ENCODE data around the gene SMAD4.

SMAD4 gene

DNA sequence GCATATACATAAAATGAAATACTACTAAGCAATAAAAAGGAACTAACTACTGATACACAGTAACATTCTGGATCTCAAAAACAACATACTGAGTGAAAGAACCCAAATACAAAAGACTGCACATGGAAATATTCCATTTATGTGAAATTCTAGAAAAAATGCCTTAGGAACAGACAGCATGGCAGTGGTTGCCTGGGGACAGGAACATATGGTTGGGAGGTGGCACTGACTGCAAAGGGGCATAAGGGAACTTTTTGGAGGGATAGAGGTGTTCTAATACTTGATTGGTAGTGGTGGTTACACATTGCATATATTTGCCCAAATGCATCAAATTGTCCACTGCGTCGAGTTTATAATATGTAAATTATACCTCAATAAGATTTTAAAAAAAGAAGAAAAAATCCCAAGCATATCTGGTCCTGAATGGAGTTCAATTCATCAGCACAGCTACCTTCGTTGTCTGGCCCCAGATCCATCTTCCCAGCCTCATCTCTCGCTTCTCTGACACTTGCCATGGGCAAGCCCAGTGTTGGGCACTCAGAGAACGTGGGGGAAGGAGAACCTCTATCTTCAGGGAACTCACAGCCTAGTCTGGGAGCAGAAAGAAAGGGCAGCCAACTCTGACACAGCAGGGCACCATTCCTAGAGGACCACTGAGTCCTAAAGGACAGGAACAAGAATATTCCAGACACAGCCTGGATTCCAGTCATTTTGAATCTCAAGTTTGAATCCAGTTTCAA is 8.6 kb upstream of the SMAD4 start:
- H3K27ac ChIP-seq (ENCODE audit: low read depth, low read length), result no peak overlapping the region
- no peaks in the 10 kb centered on the region for H3K9me3 ChIP-seq (ENCODE audit: control insufficient read depth, insufficient read depth, low read depth, low read length)
- no peaks in the 10 kb centered on the region for H3K27me3 ChIP-seq (ENCODE audit: control insufficient read depth, insufficient read depth, low read length)
- H3K4me1 ChIP-seq (ENCODE audit: control insufficient read depth, insufficient read depth, low read length), result peaks cover 13% of the 10 kb centered on the region
- H3K36me3 ChIP-seq (ENCODE audit: control insufficient read depth, insufficient read depth, low read length), result peaks cover 3% of the 10 kb centered on the region
- no peak overlapping the region for H3K9ac ChIP-seq (ENCODE audit: low read length)
- H3K4me3 ChIP-seq (ENCODE audit: low read depth, low read length), result no peak overlapping the region

- Histone ChIP-seq H3K36me3 (ENCODE audit: control insufficient read depth, insufficient read depth, low read length) (peaks cover 3% of the 10 kb centered on the region), H3K27me3 (ENCODE audit: control insufficient read depth, insufficient read depth, low read length) (no peaks in the 10 kb centered on the region), H3K9me3 (ENCODE audit: control insufficient read depth, insufficient read depth, low read depth, low read length) (no peaks in the 10 kb centered on the region), H3K9ac (ENCODE audit: low read length) (no peak overlapping the region), H3K4me1 (ENCODE audit: control insufficient read depth, insufficient read depth, low read length) (peaks cover 17% of the 10 kb centered on the region), H3K27ac (ENCODE audit: low read depth, low read length) (no peak overlapping the region), H3K4me3 (ENCODE audit: low read depth, low read length) (no peak overlapping the region)
Observed at GRCh38 chr18:51025512-51025911, 4.5 kb upstream of the SMAD4 start.

DNA sequence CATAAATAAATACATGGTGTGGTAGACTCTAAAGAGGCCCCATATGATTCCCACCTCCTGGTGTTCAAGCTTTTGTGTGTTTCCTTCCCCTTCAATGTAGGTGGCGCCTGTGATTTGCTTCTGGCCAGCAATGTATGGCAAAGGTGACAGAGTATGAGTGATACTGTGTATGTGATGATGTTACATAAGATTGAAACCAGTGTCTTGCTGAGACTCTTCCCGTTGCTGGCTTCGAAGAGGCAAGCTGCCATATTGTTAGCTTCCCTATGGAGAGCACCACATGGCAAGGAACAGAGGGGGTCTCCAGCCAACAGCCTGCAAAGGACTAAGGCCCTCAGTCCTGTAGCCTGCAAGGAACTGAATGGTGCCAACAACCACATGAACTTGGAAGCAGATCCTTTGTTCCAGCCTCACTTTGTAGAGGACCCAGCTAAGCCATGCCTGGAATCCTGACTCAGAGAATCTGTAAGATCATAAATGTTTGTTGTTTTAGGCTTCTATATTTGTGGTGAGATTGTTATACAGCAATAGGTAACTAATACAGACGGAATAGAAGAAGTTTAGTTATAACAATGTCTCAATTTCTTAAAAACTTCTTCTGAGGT is 1.7 kb upstream of the SMAD4 start:
- Histone ChIP-seq H3K4me3 (ENCODE audit: low read depth, low read length) (peak overlapping the region; percentile 19; the same call in 1 of the 2 replicates), H3K27me3 (ENCODE audit: control insufficient read depth, insufficient read depth, low read length) (no peaks in the 10 kb centered on the region), H3K27ac (ENCODE audit: low read depth, low read length) (no peak overlapping the region), H3K9me3 (ENCODE audit: control insufficient read depth, insufficient read depth, low read depth, low read length) (no peaks in the 10 kb centered on the region), H3K36me3 (ENCODE audit: control insufficient read depth, insufficient read depth, low read length) (peaks cover 4% of the 10 kb centered on the region), H3K4me1 (ENCODE audit: control insufficient read depth, insufficient read depth, low read length) (peaks cover 26% of the 10 kb centered on the region), H3K9ac (ENCODE audit: low read length) (no peak overlapping the region)

- no peaks in the 10 kb centered on the region for H3K9me3 ChIP-seq (ENCODE audit: control insufficient read depth, insufficient read depth, low read depth, low read length)
- no peak overlapping the region for H3K27ac ChIP-seq (ENCODE audit: low read depth, low read length)
- H3K36me3 ChIP-seq (ENCODE audit: control insufficient read depth, insufficient read depth, low read length), result peaks cover 3% of the 10 kb centered on the region
- peak overlapping the region; percentile 90 for H3K4me3 ChIP-seq (ENCODE audit: low read depth, low read length)
- H3K4me1 ChIP-seq (ENCODE audit: control insufficient read depth, insufficient read depth, low read length), result peaks cover 31% of the 10 kb centered on the region
- H3K27me3 ChIP-seq (ENCODE audit: control insufficient read depth, insufficient read depth, low read length), result no peaks in the 10 kb centered on the region
- H3K9ac ChIP-seq (ENCODE audit: low read length), result peak overlapping the region; percentile 98
Observed at GRCh38 chr18:51029378-51029693, 677 bp upstream of the SMAD4 start.

DNA sequence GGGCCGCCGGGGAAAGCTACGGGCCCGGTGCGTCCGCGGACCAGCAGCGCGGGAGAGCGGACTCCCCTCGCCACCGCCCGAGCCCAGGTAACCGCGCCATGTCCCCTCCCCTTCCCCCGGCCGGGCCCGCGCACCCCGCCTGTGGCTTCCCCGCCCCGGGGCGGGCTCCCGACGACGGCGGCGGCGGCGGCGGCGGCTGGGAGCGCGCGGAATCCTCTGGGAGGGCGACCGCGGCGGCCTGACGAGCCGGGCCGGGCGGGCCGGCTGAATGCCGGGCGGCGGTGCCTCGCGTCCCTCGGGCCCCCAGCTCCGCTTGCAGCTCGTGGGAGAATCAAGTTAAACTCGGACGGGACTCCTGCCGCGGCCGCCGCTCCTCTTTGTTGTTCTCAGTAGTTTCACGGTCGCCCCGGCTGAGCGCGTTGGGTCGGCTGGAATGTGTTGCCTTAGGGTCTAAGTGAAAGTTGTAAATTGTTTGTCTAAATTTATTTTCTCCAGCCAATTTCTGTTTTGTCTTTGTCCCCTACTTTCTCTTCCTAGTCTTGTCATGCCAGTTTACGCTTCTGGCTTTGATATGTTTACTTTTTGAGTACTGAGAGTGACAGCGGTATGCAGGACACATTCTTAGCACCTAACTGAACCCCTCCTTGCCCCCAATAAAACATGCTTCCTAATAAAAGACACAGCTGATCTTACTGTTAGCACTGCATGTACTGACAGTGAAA is 685 bp downstream of the SMAD4 start:
- no peaks in the 10 kb centered on the region for H3K27me3 ChIP-seq (ENCODE audit: control insufficient read depth, insufficient read depth, low read length)
- peaks cover 41% of the 10 kb centered on the region for H3K4me1 ChIP-seq (ENCODE audit: control insufficient read depth, insufficient read depth, low read length)
- peak overlapping the region; percentile 90 for H3K4me3 ChIP-seq (ENCODE audit: low read depth, low read length)
- H3K27ac ChIP-seq (ENCODE audit: low read depth, low read length), result no peak overlapping the region; the same call in 1 of the 2 replicates
- peak overlapping the region; percentile 98 for H3K9ac ChIP-seq (ENCODE audit: low read length)
- H3K36me3 ChIP-seq (ENCODE audit: control insufficient read depth, insufficient read depth, low read length), result peaks cover 5% of the 10 kb centered on the region
- H3K9me3 ChIP-seq (ENCODE audit: control insufficient read depth, insufficient read depth, low read depth, low read length), result no peaks in the 10 kb centered on the region

- H3K4me1 ChIP-seq (ENCODE audit: control insufficient read depth, insufficient read depth, low read length), result peaks cover 46% of the 10 kb centered on the region
- no peaks in the 10 kb centered on the region for H3K27me3 ChIP-seq (ENCODE audit: control insufficient read depth, insufficient read depth, low read length)
- peak overlapping the region; percentile 90 for H3K4me3 ChIP-seq (ENCODE audit: low read depth, low read length)
- H3K9ac ChIP-seq (ENCODE audit: low read length), result no peak overlapping the region
- no peaks in the 10 kb centered on the region for H3K9me3 ChIP-seq (ENCODE audit: control insufficient read depth, insufficient read depth, low read depth, low read length)
- peaks cover 5% of the 10 kb centered on the region; the same call in 1 of the 2 replicates for H3K36me3 ChIP-seq (ENCODE audit: control insufficient read depth, insufficient read depth, low read length)
- H3K27ac ChIP-seq (ENCODE audit: low read depth, low read length), result peak overlapping the region; percentile 22; the same call in 1 of the 2 replicates
Observed at GRCh38 chr18:51032193-51032592, 2.2 kb downstream of the SMAD4 start.

- H3K4me1 ChIP-seq (ENCODE audit: control insufficient read depth, insufficient read depth, low read length), result peaks cover 61% of the 10 kb centered on the region
- 0 out of 2 replicates have a peak overlapping the region, but pooled peaks have one; percentile 46 for H3K27ac ChIP-seq (ENCODE audit: low read depth, low read length)
- H3K36me3 ChIP-seq (ENCODE audit: control insufficient read depth, insufficient read depth, low read length), result peaks cover 5% of the 10 kb centered on the region; the same call in 1 of the 2 replicates
- H3K4me3 ChIP-seq (ENCODE audit: low read depth, low read length), result no peak overlapping the region
- no peak overlapping the region for H3K9ac ChIP-seq (ENCODE audit: low read length)
- peaks cover 7% of the 10 kb centered on the region; the same call in 1 of the 2 replicates for H3K9me3 ChIP-seq (ENCODE audit: control insufficient read depth, insufficient read depth, low read depth, low read length)
- H3K27me3 ChIP-seq (ENCODE audit: control insufficient read depth, insufficient read depth, low read length), result no peaks in the 10 kb centered on the region
Observed at GRCh38 chr18:51037230-51037629, 7.2 kb downstream of the SMAD4 start.

- Histone ChIP-seq H3K9me3 (ENCODE audit: control insufficient read depth, insufficient read depth, low read depth, low read length) (peaks cover 7% of the 10 kb centered on the region; the same call in 1 of the 2 replicates), H3K27ac (ENCODE audit: low read depth, low read length) (0 out of 2 replicates have a peak overlapping the region, but pooled peaks have one; percentile 46), H3K9ac (ENCODE audit: low read length) (no peak overlapping the region), H3K4me3 (ENCODE audit: low read depth, low read length) (no peak overlapping the region), H3K36me3 (ENCODE audit: control insufficient read depth, insufficient read depth, low read length) (peaks cover 5% of the 10 kb centered on the region; the same call in 1 of the 2 replicates), H3K27me3 (ENCODE audit: control insufficient read depth, insufficient read depth, low read length) (no peaks in the 10 kb centered on the region), H3K4me1 (ENCODE audit: control insufficient read depth, insufficient read depth, low read length) (peaks cover 55% of the 10 kb centered on the region)
Observed at GRCh38 chr18:51038110-51038509, 8.1 kb downstream of the SMAD4 start.

- Histone ChIP-seq H3K4me3 (ENCODE audit: low read depth, low read length) (0 out of 2 replicates have a peak overlapping the region, but pooled peaks have one; percentile 8), H3K9ac (ENCODE audit: low read length) (no peak overlapping the region), H3K27me3 (ENCODE audit: control insufficient read depth, insufficient read depth, low read length) (no peaks in the 10 kb centered on the region), H3K9me3 (ENCODE audit: control insufficient read depth, insufficient read depth, low read depth, low read length) (peaks cover 7% of the 10 kb centered on the region; the same call in 1 of the 2 replicates), H3K27ac (ENCODE audit: low read depth, low read length) (peak overlapping the region; percentile 60; the same call in 1 of the 2 replicates), H3K36me3 (ENCODE audit: control insufficient read depth, insufficient read depth, low read length) (peaks cover 2% of the 10 kb centered on the region; the same call in 1 of the 2 replicates), H3K4me1 (ENCODE audit: control insufficient read depth, insufficient read depth, low read length) (peaks cover 51% of the 10 kb centered on the region)
Observed at GRCh38 chr18:51039138-51040112, 9.4 kb downstream of the SMAD4 start.

DNA sequence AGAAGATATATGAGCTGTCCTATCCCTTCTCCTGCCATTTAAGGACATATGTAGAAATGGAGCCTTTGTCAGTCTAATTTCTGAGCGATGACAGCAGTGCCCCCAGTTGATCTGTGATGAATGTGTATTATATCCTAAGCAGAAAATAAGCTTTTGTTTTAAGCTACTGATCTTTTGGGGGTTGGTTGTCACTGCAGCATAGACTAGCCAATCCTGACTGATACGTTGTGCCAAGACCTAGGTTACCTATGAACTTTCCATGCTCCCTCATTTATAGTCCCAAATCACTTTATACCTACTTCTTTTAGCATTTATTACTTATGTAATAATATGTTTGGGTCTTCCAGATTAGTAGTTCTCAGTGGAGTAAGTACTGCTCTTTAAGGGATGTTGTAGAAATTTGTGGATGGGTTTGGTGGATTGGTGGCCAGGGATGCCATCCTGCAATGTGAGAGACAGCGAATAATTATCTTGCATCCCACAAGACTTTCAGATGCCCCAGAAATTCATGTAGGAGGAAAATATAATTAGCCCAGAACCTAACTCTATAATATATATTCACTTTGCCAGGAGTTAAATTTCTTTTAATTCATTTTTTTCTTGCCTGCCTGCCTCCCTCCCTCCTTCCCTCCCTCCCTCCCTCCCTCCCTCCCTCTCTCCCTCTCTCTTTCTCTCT is 11.8 kb downstream of the SMAD4 start:
- Histone ChIP-seq H3K4me1 (ENCODE audit: control insufficient read depth, insufficient read depth, low read length) (peaks cover 56% of the 10 kb centered on the region), H3K27me3 (ENCODE audit: control insufficient read depth, insufficient read depth, low read length) (no peaks in the 10 kb centered on the region), H3K9ac (ENCODE audit: low read length) (no peak overlapping the region), H3K9me3 (ENCODE audit: control insufficient read depth, insufficient read depth, low read depth, low read length) (peaks cover 7% of the 10 kb centered on the region; the same call in 1 of the 2 replicates), H3K4me3 (ENCODE audit: low read depth, low read length) (no peak overlapping the region), H3K27ac (ENCODE audit: low read depth, low read length) (no peak overlapping the region), H3K36me3 (ENCODE audit: control insufficient read depth, insufficient read depth, low read length) (no peaks in the 10 kb centered on the region; the same call in 1 of the 2 replicates)

All from HUES6 (cell line).